Vagina (tissue), 2 donors: ENCODE measurements around the gene PCDH1. TPM values are rescaled to one million over a fixed set of nuclear protein-coding genes. Genes with fewer than 3 reads are reported as not detected.

Experiments used
- DNase-seq, 2 donors: peaks; one replicate each; pipeline ENCODE4 v3.0.0-alpha.2; 2017; ENCODE audit errors: extremely low spot score in 2 of 2
- H3K27ac ChIP-seq: fragments of 200-600 bp; sonication (generic); one replicate; pipeline ENCODE4 v1.5.1; 2019
- H3K27me3 ChIP-seq: fragments of 200-600 bp; sonication (generic); one replicate; pipeline ENCODE4 v1.5.1; 2019
- H3K36me3 ChIP-seq, 2 donors: fragments of 200-600 bp; sonication (generic); one replicate each; pipeline ENCODE4 v1.5.1; 2017 to 2019
- H3K4me1 ChIP-seq: fragments of 200-600 bp; sonication (generic); one replicate; pipeline ENCODE4 v1.5.1; 2019
- H3K4me3 ChIP-seq, 2 donors: fragments of 200-600 bp; sonication (generic); 1 replicate in 1 of 2; 2 replicates in 1 of 2; pipeline ENCODE4 v1.5.1; 2016 to 2019
- H3K9me3 ChIP-seq: fragments of 200-600 bp; sonication (generic); one replicate; pipeline ENCODE4 v1.5.1; 2019
- CTCF ChIP-seq, 3 experiments: fragments of 450-650 bp in 2 of 3; fragments of 200-600 bp in 1 of 3; sonication (generic) in 1 of 3; IDR thresholded peaks; one replicate each; pipeline ENCODE4 v1.5.1; 2017 to 2019; ENCODE audit warnings: antibody characterized with exemption in 3 of 3, mild to moderate bottlenecking in 2 of 3, moderate library complexity in 2 of 3
- POLR2A ChIP-seq, 2 donors: fragments of 450-650 bp; IDR thresholded peaks; one replicate each; pipeline ENCODE4 v1.6.1; 2017; ENCODE audit warnings: antibody characterized with exemption in 2 of 2, mild to moderate bottlenecking in 2 of 2, moderate library complexity in 2 of 2
- POLR2AphosphoS5 ChIP-seq, 2 donors: sonication (generic); formaldehyde crosslinking; IDR thresholded peaks; one replicate each; pipeline ENCODE4 v1.9.0; 2017; ENCODE audit warnings: antibody characterized with exemption in 2 of 2, mild to moderate bottlenecking in 2 of 2, low read depth in 1 of 2; ENCODE audit not compliant: insufficient read depth in 1 of 2
- intact Hi-C: fragments of 100-400 bp; cut with DNase I; formaldehyde crosslinking; loops from one replicate; pipeline ENCODE4 v1.15.1; 2023
- total RNA-seq: library from RNA; depleted of rRNA; stranded (reverse); fragments of >200 nt; gene quantifications from one replicate; pipeline ENCODE4 v1.2.3, GENCODE V29; 2016

Gene PCDH1
- total RNA-seq, 1 donor from 2014 or later, result 38.8 TPM

GRCh38 chr5:141876628-141877355 lies 1.4 kb downstream of the PCDH1 start:
- Histone ChIP-seq H3K27ac (peak overlapping the region; percentile 82), H3K36me3 (no peaks in the 10 kb centered on the region), H3K4me1 (peaks cover 32% of the 10 kb centered on the region), H3K4me3 (peak overlapping the region; percentile 59 to 64), H3K27me3 (peaks cover 14% of the 10 kb centered on the region), H3K9me3 (no peaks in the 10 kb centered on the region)
- DNase-seq, result no peak
- intact Hi-C loops, result loop anchor here (5.0 kb wide), 1 partner anchor 46 kb away; the partner anchor contains the start of gene DELE1
- TF ChIP-seq POLR2AphosphoS5 (IDR thresholded peaks at IDR 0.05; ENCODE audit: insufficient read depth in 1 of 2, low read depth in 1 of 2), result no peak
- TF ChIP-seq CTCF (IDR thresholded peaks at IDR 0.05), result no peak
- no peak for TF ChIP-seq POLR2A (IDR thresholded peaks at IDR 0.05)

- Histone ChIP-seq H3K9me3 (no peaks in the 10 kb centered on the region), H3K4me1 (peaks cover 40% of the 10 kb centered on the region), H3K4me3 (peak overlapping the region; percentile 59 to 64), H3K27me3 (peaks cover 14% of the 10 kb centered on the region), H3K27ac (peak overlapping the region; percentile 82), H3K36me3 (no peaks in the 10 kb centered on the region)
- no peak for TF ChIP-seq CTCF (IDR thresholded peaks at IDR 0.05)
- TF ChIP-seq POLR2AphosphoS5 (IDR thresholded peaks at IDR 0.05; ENCODE audit: insufficient read depth in 1 of 2, low read depth in 1 of 2), result peak in 1 of 2 donors; percentile 18
- peak; percentile 79 to 95 for DNase-seq
- intact Hi-C loops, result loop anchor here (5.0 kb wide), 1 partner anchor 46 kb away; the partner anchor contains the start of gene DELE1
These were observed 2.2 kb downstream of the PCDH1 start for GRCh38 chr5:141875795-141876627.

- no peaks in the 10 kb centered on the region for H3K9me3 ChIP-seq
- DNase-seq, result peak in 1 of 2 donors; percentile 77
- TF ChIP-seq POLR2A (IDR thresholded peaks at IDR 0.05), result no peak
- no peak for TF ChIP-seq POLR2AphosphoS5 (IDR thresholded peaks at IDR 0.05; ENCODE audit: insufficient read depth in 1 of 2, low read depth in 1 of 2)
- TF ChIP-seq CTCF (IDR thresholded peaks at IDR 0.05), result no peak
- peak overlapping the region; percentile 82 for H3K27ac ChIP-seq
- H3K4me1 ChIP-seq, result peaks cover 48% of the 10 kb centered on the region
- H3K4me3 ChIP-seq, result peak overlapping the region; percentile 59 to 64
- peaks cover 14% of the 10 kb centered on the region for H3K27me3 ChIP-seq
- no peaks in the 10 kb centered on the region for H3K36me3 ChIP-seq
- intact Hi-C loops, result loop anchor here (5.0 kb wide), 1 partner anchor 47 kb away; the partner anchor contains the start of gene DELE1
These were observed 3.0 kb downstream of the PCDH1 start for GRCh38 chr5:141875022-141875740.

- DNase-seq, result peak; percentile 83 to 84
- peaks cover 14% of the 10 kb centered on the region for H3K27me3 ChIP-seq
- peak overlapping the region in 1 of 2 donors; percentile 20 for H3K4me3 ChIP-seq
- no peaks in the 10 kb centered on the region for H3K9me3 ChIP-seq
- TF ChIP-seq CTCF (IDR thresholded peaks at IDR 0.05) (no peak), POLR2AphosphoS5 (IDR thresholded peaks at IDR 0.05; ENCODE audit: insufficient read depth in 1 of 2, low read depth in 1 of 2) (no peak), POLR2A (IDR thresholded peaks at IDR 0.05) (no peak)
- peaks cover 51% of the 10 kb centered on the region for H3K4me1 ChIP-seq
- intact Hi-C loops, result no loop called here
- H3K27ac ChIP-seq, result peak overlapping the region; percentile 2
- H3K36me3 ChIP-seq, result no peaks in the 10 kb centered on the region
These were observed 3.8 kb downstream of the PCDH1 start for GRCh38 chr5:141874262-141874964.
